Upper lobe of left lung (tissue), 6 donors: ENCODE data around the gene NPSR1. TPM values are rescaled to one million over a fixed set of nuclear protein-coding genes. Genes with fewer than 3 reads are reported as not detected.
"Not testable (repeated sequence)": the region's sequence is repeated elsewhere in the genome, so short reads cannot be mapped to it uniquely, and the experiment has no call there.

ENCODE experiments used
- ATAC-seq, 2 donors: fragments of 200-7000 bp; cut with Tn5 transposase; one replicate each; pipeline ENCODE4 v1.9.1; 2022; ENCODE audit warnings: mild to moderate bottlenecking in 2 of 2, moderate library complexity in 2 of 2; ENCODE audit not compliant: low FRiP score in 2 of 2
- DNase-seq, 2 donors: peaks; one replicate each; pipeline ENCODE4 v3.0.0-alpha.2; 2019 to 2020
- H3K27ac ChIP-seq, 4 donors: fragments of 200-600 bp; sonication (generic); one replicate each; pipeline ENCODE4 v1.5.1; 2016 to 2019
- H3K27me3 ChIP-seq, 4 donors: fragments of 200-600 bp; sonication (generic); one replicate each; pipeline ENCODE4 v1.5.1; 2017 to 2019
- H3K36me3 ChIP-seq, 4 donors: fragments of 200-600 bp; sonication (generic); one replicate each; pipeline ENCODE4 v1.5.1; 2016 to 2019
- H3K4me1 ChIP-seq, 4 donors: fragments of 200-600 bp; sonication (generic); one replicate each; pipeline ENCODE4 v1.5.1; 2018 to 2019
- H3K4me3 ChIP-seq, 4 donors: fragments of 200-600 bp; sonication (generic); one replicate each; pipeline ENCODE4 v1.5.1; 2017 to 2019; ENCODE audit warnings: mild to moderate bottlenecking in 2 of 4, moderate library complexity in 1 of 4
- H3K9me3 ChIP-seq, 4 donors: fragments of 200-600 bp; sonication (generic); one replicate each; pipeline ENCODE4 v1.5.1; 2018 to 2019
- CTCF ChIP-seq, 6 experiments: fragments of 450-650 bp in 4 of 6; fragments of 200-600 bp in 2 of 6; sonication (generic) in 2 of 6; IDR thresholded peaks; one replicate each; pipeline ENCODE4 v1.5.1; 2016 to 2019; ENCODE audit warnings: antibody characterized with exemption in 6 of 6
- EP300 ChIP-seq, 4 donors: sonication (generic); formaldehyde crosslinking; IDR thresholded peaks; one replicate each; pipeline ENCODE4 v1.5.1; 2017; ENCODE audit warnings: antibody characterized with exemption in 4 of 4, control low read depth in 2 of 4
- POLR2A ChIP-seq, 4 donors: fragments of 450-650 bp; IDR thresholded peaks; one replicate each; pipeline ENCODE4 v1.5.1; 2016 to 2017; ENCODE audit warnings: antibody characterized with exemption in 4 of 4, mild to moderate bottlenecking in 2 of 4
- POLR2AphosphoS5 ChIP-seq, 2 donors: sonication (generic); formaldehyde crosslinking; IDR thresholded peaks; one replicate each; pipeline ENCODE4 v1.5.1; 2017; ENCODE audit warnings: antibody characterized with exemption in 2 of 2
- WGBS, 2 donors: methylation state at CpG; one replicate each; pipeline ENCODE4 v1.1.5; 2017 to 2018; 5-methylcytosine and 5-hydroxymethylcytosine counted together
- total RNA-seq, 6 donors: library from RNA; depleted of rRNA in 4 of 6; stranded (reverse); fragments of >200 nt in 4 of 6; gene quantifications; one replicate each; pipeline versions ENCODE4 v1.1.0 to v1.2.1, GENCODE V29; 2016 to 2021
- donor health status: DM: no; HTN: no; CAD: no; lungs with moderate emphysema.
- donor health status: DM: no; HTN: yes; CAD: no; lungs with severe emphysema.

Gene NPSR1
- total RNA-seq, 6 donors from 2014 or later, result not detected

GRCh38 chr7:34868602-34869001, 210.6 kb downstream of the NPSR1 start:
- 84 to 93% methylated on average over 4 to 5 of the region's 5 CpGs for WGBS, 2 donors
- H3K27ac ChIP-seq, ATAC-seq, H3K4me3 ChIP-seq, H3K4me1 ChIP-seq, H3K27me3 ChIP-seq, H3K9me3 ChIP-seq, DNase-seq, H3K36me3 ChIP-seq: not testable (repeated sequence)

- Histone ChIP-seq H3K27me3 (no peaks in the 10 kb centered on the region), H3K4me1 (no peaks in the 10 kb centered on the region), H3K4me3 (no peak overlapping the region), H3K9me3 (peaks cover 0 to 5% (median 0%) of the 10 kb centered on the region in 4 donors), H3K36me3 (no peaks in the 10 kb centered on the region), H3K27ac (no peak overlapping the region)
- WGBS, 2 donors, result 79 to 86% methylated on average over 6 of the region's 6 CpGs
- ATAC-seq, result no peak
- DNase-seq, result no peak
- TF ChIP-seq POLR2AphosphoS5 (IDR thresholded peaks at IDR 0.05) (no peak), EP300 (IDR thresholded peaks at IDR 0.05) (no peak), CTCF (IDR thresholded peaks at IDR 0.05) (no peak), POLR2A (IDR thresholded peaks at IDR 0.05) (no peak)
Observed at GRCh38 chr7:34869057-34869456, 211.0 kb downstream of the NPSR1 start.

GRCh38 chr7:34870041-34870440, 212.0 kb downstream of the NPSR1 start:
- H3K27me3 ChIP-seq, H3K4me3 ChIP-seq, ATAC-seq, DNase-seq, H3K36me3 ChIP-seq, H3K27ac ChIP-seq, H3K4me1 ChIP-seq, H3K9me3 ChIP-seq: not testable (repeated sequence)
- WGBS, 2 donors, result 83 to 86% methylated on average over 1 to 2 of the region's 2 CpGs

GRCh38 chr7:34874329-34874728, 216.3 kb downstream of the NPSR1 start:
- not testable (repeated sequence) for DNase-seq, H3K4me1 ChIP-seq, ATAC-seq, H3K27me3 ChIP-seq, H3K27ac ChIP-seq, H3K9me3 ChIP-seq, H3K36me3 ChIP-seq, H3K4me3 ChIP-seq
- WGBS, 2 donors, result 95 to 96% methylated on average over 4 of the region's 4 CpGs

- Histone ChIP-seq H3K36me3 (no peaks in the 10 kb centered on the region), H3K4me1 (no peaks in the 10 kb centered on the region), H3K4me3 (no peak overlapping the region), H3K27me3 (no peaks in the 10 kb centered on the region), H3K27ac (no peak overlapping the region), H3K9me3 (peaks cover 0 to 5% (median 0%) of the 10 kb centered on the region in 4 donors)
- TF ChIP-seq EP300 (IDR thresholded peaks at IDR 0.05), result no peak
- TF ChIP-seq CTCF (IDR thresholded peaks at IDR 0.05), result no peak
- no peak for TF ChIP-seq POLR2AphosphoS5 (IDR thresholded peaks at IDR 0.05)
- no peak for TF ChIP-seq POLR2A (IDR thresholded peaks at IDR 0.05)
- 88 to 91% methylated on average over 5 of the region's 5 CpGs for WGBS, 2 donors
- ATAC-seq (no peak), DNase-seq (no peak)
Observed at GRCh38 chr7:34875481-34875880, 217.5 kb downstream of the NPSR1 start.

GRCh38 chr7:34878944-34879735, 221.1 kb downstream of the NPSR1 start:
- not testable (repeated sequence) for H3K36me3 ChIP-seq, H3K4me3 ChIP-seq, H3K4me1 ChIP-seq, H3K27ac ChIP-seq, H3K27me3 ChIP-seq
- peaks cover 6 to 15% (median 10%) of the 10 kb centered on the region in 4 donors for H3K9me3 ChIP-seq
- WGBS, 2 donors, result 56 to 67% methylated on average over 8 of the region's 8 CpGs
- peak in 1 of 2 donors; percentile 29 for ATAC-seq
- DNase-seq, result peak in 1 of 2 donors; percentile 8

- peaks cover 6 to 15% (median 10%) of the 10 kb centered on the region in 4 donors for H3K9me3 ChIP-seq
- H3K4me1 ChIP-seq, result no peaks in the 10 kb centered on the region
- no peaks in the 10 kb centered on the region for H3K36me3 ChIP-seq
- no peak for TF ChIP-seq CTCF (IDR thresholded peaks at IDR 0.05)
- no peak for TF ChIP-seq POLR2A (IDR thresholded peaks at IDR 0.05)
- TF ChIP-seq POLR2AphosphoS5 (IDR thresholded peaks at IDR 0.05), result no peak
- TF ChIP-seq EP300 (IDR thresholded peaks at IDR 0.05), result no peak
- H3K4me3 ChIP-seq, result no peak overlapping the region
- no peak overlapping the region for H3K27ac ChIP-seq
- no peak for ATAC-seq
- DNase-seq, result no peak
- no peaks in the 10 kb centered on the region for H3K27me3 ChIP-seq
- WGBS, 2 donors, result 61 to 65% methylated on average over 2 of the region's 2 CpGs
Observed at GRCh38 chr7:34879871-34880270, 221.9 kb downstream of the NPSR1 start.

- H3K36me3 ChIP-seq, H3K4me1 ChIP-seq, H3K27ac ChIP-seq, H3K4me3 ChIP-seq, DNase-seq, ATAC-seq, H3K27me3 ChIP-seq: not testable (repeated sequence)
- 94 to 97% methylated on average over 1 of the region's 1 CpG for WGBS, 2 donors
- H3K9me3 ChIP-seq, result peaks cover 6 to 15% (median 10%) of the 10 kb centered on the region in 4 donors
Observed at GRCh38 chr7:34883855-34884254, 225.8 kb downstream of the NPSR1 start.
